ENCODE measurements around the gene SHPK. TPM values are rescaled to one million over a fixed set of nuclear protein-coding genes. Genes with fewer than 3 reads are reported as not detected.
A peak's percentile ranks its signal among the peaks of the same experiment; 100 is the strongest.

The SHPK gene
- total and polyA plus RNA-seq, 9 of the 15 experiments (the other 6 are each of a cell fraction or from before 2014, with no cell fraction given), result 2.5 to 16.3 (median 11.8) TPM

GRCh38 chr17:3668279-3669084 is 32.4 kb upstream of the SHPK start, which contains the start of the genes EMC6 and TAX1BP3 (continued):
- TF ChIP-seq SAP30 (IDR thresholded peaks at IDR 0.05; ENCODE audit: borderline replicate concordance, insufficient read depth, low read depth, low read length, poor library complexity, severe bottlenecking) (peak; percentile 49), HNRNPL (IDR thresholded peaks at IDR 0.05; ENCODE audit: low read depth, low read length) (0 out of 2 replicates have a peak, but pooled peaks have one; percentile 17), RBM34 (IDR thresholded peaks at IDR 0.05; ENCODE audit: borderline replicate concordance, insufficient read depth, low read length) (no peak), SMARCC2 (IDR thresholded peaks at IDR 0.05; ENCODE audit: low read depth) (no peak), ZNF280A (IDR thresholded peaks at IDR 0.05; ENCODE audit: low read depth, partially characterized antibody) (no peak), FIP1L1 (IDR thresholded peaks at IDR 0.05; ENCODE audit: low read depth, low read length, poor library complexity, severe bottlenecking) (peak; percentile 42), MTA3 (IDR thresholded peaks at IDR 0.05; ENCODE audit: borderline replicate concordance) (no peak), USF1 (CRISPR knock-in tag; IDR thresholded peaks at IDR 0.05) (no peak), BCL6 (CRISPR knock-in tag; IDR thresholded peaks at IDR 0.05) (no peak), MYNN (IDR thresholded peaks at IDR 0.05) (no peak), MYNN (CRISPR knock-in tag; IDR thresholded peaks at IDR 0.05) (no peak), E2F3 (CRISPR knock-in tag; IDR thresholded peaks at IDR 0.05) (peak; percentile 71; the same call in 1 of the 2 replicates), YY1 (IDR thresholded peaks at IDR 0.05; ENCODE audit: borderline replicate concordance in 1 of 3, control insufficient read depth in 1 of 3, extremely low read depth in 1 of 3, insufficient read depth in 3 of 3, insufficient read length in 1 of 3, insufficient replicate concordance in 2 of 3, low read depth in 1 of 3, low read length in 2 of 3) (peak; percentile 86 to 96 (median 93)), XRCC4 (IDR thresholded peaks at IDR 0.05; ENCODE audit: extremely low read depth, insufficient read depth, insufficient read length) (no peak), HNRNPUL1 (IDR thresholded peaks at IDR 0.05; ENCODE audit: low read length) (no peak), ZSCAN32 (CRISPR knock-in tag; IDR thresholded peaks at IDR 0.05) (no peak), E2F4 (CRISPR knock-in tag; IDR thresholded peaks at IDR 0.05; ENCODE audit: low read depth) (peak; percentile 36; the same call in 1 of the 2 replicates), ATF7 (IDR thresholded peaks at IDR 0.05) (peak; percentile 42; the same call in 1 of the 2 replicates), RBBP5 (IDR thresholded peaks at IDR 0.05; ENCODE audit: borderline replicate concordance, insufficient read depth, low read length, poor library complexity, severe bottlenecking) (peak; percentile 86), NRF1 (conservative IDR thresholded peaks at IDR 0.05 in 1 of 2, IDR thresholded peaks at IDR 0.05 in 1 of 2) (peak; percentile 99), TARDBP (IDR thresholded peaks at IDR 0.05) (no peak), RFX5 (IDR thresholded peaks at IDR 0.05; ENCODE audit: low read depth, low read length) (no peak), MLLT1 (IDR thresholded peaks at IDR 0.05) (no peak)

Measured in K562 (cell line).